ENCODE data around the gene SIRT6.

The SIRT6 gene

DNA sequence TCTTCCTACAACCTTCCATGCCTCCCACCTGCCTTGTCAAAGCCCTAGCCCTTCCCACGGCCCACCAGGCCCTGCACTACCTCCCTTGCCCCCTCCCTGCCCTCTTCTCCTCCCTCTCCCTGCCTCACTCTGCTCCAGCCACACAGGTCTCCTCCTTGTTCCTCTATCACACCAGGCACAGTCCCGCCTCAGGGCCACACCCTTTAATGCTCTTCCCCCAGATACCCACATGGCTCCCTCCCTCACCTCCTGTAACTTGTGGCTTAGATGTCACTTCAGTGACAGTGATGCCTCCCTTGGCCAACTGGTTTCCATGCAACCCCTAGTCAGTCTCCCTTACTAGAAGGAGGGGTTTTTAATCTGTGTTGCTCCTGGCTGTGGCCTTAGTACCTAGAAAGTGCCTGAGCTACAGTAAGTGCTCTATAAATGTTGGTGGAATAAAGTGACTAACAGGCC is 1.3 kb downstream of the SIRT6 start:
- in situ Hi-C loops (cut with HindIII; ENCODE audit: low pct_ligation_motif_present, low sequenced_read_pairs) = no loop called here
- no peak for DNase-seq
- no peak overlapping the region for H3K27ac ChIP-seq
- TF ChIP-seq, protein P1, sequence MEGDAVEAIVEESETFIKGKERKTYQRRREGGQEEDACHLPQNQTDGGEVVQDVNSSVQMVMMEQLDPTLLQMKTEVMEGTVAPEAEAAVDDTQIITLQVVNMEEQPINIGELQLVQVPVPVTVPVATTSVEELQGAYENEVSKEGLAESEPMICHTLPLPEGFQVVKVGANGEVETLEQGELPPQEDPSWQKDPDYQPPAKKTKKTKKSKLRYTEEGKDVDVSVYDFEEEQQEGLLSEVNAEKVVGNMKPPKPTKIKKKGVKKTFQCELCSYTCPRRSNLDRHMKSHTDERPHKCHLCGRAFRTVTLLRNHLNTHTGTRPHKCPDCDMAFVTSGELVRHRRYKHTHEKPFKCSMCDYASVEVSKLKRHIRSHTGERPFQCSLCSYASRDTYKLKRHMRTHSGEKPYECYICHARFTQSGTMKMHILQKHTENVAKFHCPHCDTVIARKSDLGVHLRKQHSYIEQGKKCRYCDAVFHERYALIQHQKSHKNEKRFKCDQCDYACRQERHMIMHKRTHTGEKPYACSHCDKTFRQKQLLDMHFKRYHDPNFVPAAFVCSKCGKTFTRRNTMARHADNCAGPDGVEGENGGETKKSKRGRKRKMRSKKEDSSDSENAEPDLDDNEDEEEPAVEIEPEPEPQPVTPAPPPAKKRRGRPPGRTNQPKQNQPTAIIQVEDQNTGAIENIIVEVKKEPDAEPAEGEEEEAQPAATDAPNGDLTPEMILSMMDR (IDR thresholded peaks at IDR 0.05; ENCODE audit: low read depth, low read length, missing control alignments) = no peak
- H3K27me3 ChIP-seq (replicated peaks) = no peaks in the 10 kb centered on the region
- peak overlapping the region; percentile 96 for H3K4me3 ChIP-seq (ENCODE audit: low read depth, low read length)
- H3K36me3 ChIP-seq (replicated peaks) = peaks cover 13% of the 10 kb centered on the region

DNA sequence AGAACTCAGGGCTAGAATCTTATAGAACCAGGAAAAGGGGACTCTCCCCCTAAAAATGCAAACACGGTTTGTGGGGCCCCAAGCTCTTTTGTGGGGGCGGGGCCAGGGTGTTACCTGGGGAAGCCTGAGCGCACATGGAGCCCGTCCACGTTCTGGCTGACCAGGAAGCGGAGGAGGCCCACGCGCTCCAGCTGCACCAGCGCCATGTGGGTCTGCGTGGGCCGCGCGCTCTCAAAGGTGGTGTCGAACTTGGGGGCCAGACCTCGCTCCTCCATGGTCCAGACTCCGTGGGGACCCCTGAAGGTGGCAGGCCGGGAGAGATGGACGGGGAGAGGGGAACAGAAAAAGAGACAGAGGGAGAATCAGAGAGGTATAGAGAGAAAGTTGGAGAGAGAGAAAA is 3.4 kb downstream of the SIRT6 start:
- Histone ChIP-seq H3K4me3 (ENCODE audit: low read depth, low read length) (no peak overlapping the region), H3K36me3 (replicated peaks) (peaks cover 16% of the 10 kb centered on the region), H3K27me3 (replicated peaks) (no peaks in the 10 kb centered on the region), H3K27ac (no peak overlapping the region)
- in situ Hi-C loops (cut with HindIII; ENCODE audit: low pct_ligation_motif_present, low sequenced_read_pairs) = no loop called here
- TF ChIP-seq, protein P1 (IDR thresholded peaks at IDR 0.05; ENCODE audit: low read depth, low read length, missing control alignments) = no peak
- no peak for DNase-seq

DNA sequence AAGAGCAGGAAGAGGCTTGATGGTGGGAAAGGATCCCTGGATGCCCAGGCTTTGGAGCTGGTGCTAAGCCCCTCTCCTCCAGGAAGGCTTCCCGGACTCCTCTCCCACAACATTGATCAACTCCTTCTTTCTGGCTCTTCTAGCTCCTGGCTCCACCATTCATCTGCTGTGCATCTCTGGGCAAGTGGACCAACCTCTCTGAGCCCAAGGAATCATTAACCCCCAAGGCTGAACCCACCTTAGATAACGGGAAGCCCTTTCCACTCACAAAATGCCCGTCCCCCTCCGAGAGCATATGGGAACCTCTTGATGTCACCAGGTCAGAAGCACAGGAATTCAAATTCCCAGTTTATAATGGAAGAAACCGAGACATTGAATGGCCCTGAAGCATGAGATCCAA is 5.2 kb downstream of the SIRT6 start:
- Histone ChIP-seq H3K27me3 (replicated peaks) (peaks cover 3% of the 10 kb centered on the region), H3K4me3 (ENCODE audit: low read depth, low read length) (no peak overlapping the region), H3K36me3 (replicated peaks) (peaks cover 16% of the 10 kb centered on the region), H3K27ac (no peak overlapping the region)
- TF ChIP-seq, protein P1 (IDR thresholded peaks at IDR 0.05; ENCODE audit: low read depth, low read length, missing control alignments) = no peak
- in situ Hi-C loops (cut with HindIII; ENCODE audit: low pct_ligation_motif_present, low sequenced_read_pairs) = no loop called here
- DNase-seq = no peak

DNA sequence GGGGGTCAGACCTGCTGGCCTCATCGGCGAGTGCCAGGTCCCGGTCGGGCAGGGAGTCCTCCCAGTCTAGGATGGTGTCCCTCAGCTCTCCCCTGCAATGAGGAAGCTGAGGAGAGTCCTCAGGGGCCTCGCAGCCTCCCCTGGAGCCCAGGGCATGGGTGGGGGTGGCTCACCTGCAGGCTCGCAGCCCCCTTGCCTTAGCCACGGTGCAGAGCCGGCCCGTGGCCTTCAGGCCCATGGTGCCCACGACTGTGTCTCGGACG is 6.8 kb downstream of the SIRT6 start:
- in situ Hi-C loops (cut with HindIII; ENCODE audit: low pct_ligation_motif_present, low sequenced_read_pairs) = no loop called here
- no peak for DNase-seq
- Histone ChIP-seq H3K4me3 (ENCODE audit: low read depth, low read length) (no peak overlapping the region), H3K36me3 (replicated peaks) (peaks cover 16% of the 10 kb centered on the region), H3K27me3 (replicated peaks) (peaks cover 3% of the 10 kb centered on the region), H3K27ac (no peak overlapping the region)
- TF ChIP-seq, protein P1 (IDR thresholded peaks at IDR 0.05; ENCODE audit: low read depth, low read length, missing control alignments) = no peak

DNA sequence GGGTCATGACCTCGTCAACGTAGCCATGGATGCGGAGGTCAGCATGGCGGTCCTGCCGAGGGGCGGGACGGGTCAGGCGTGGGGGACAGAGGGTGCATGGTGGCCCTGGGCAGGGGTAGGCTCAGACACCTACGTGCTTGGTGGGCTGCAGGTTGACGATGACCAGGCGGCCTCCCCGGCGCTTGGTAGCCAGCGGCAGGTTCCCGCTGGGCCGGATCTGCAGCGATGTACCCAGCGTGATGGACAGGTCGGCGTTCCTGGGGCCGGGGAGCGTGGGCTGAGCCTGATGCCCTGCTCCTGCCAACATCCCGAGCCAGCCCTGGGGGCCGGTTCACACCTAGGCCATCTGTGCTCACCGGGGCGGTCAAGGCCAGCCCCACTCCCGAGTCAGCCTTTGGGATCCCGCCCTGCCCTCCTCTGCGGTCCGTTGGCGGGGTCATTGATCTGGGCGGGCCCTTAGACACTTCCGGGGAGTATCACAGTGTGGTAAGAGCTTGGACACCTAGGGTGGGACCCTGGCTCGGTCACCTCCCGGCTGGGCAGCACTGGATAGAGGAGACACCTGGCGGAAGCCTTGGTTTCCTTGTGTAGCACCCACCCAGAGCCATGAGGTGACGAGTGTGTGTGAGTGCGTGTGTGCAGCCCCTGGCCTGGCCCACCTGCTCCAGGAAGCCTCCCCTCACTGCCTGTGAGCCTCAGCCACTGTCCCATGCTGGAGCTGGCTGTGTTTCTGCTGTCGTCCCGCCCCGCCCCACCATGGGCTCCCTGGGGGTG is 7.3 kb downstream of the SIRT6 start:
- Histone ChIP-seq H3K36me3 (replicated peaks) (peaks cover 11% of the 10 kb centered on the region), H3K27ac (no peak overlapping the region), H3K4me3 (ENCODE audit: low read depth, low read length) (no peak overlapping the region), H3K27me3 (replicated peaks) (peaks cover 3% of the 10 kb centered on the region)
- no peak for DNase-seq
- in situ Hi-C loops (cut with HindIII; ENCODE audit: low pct_ligation_motif_present, low sequenced_read_pairs) = no loop called here
- TF ChIP-seq, protein P1 (IDR thresholded peaks at IDR 0.05; ENCODE audit: low read depth, low read length, missing control alignments) = no peak
